ENCODE results near the gene KCNMA1.

KCNMA1 gene

DNA sequence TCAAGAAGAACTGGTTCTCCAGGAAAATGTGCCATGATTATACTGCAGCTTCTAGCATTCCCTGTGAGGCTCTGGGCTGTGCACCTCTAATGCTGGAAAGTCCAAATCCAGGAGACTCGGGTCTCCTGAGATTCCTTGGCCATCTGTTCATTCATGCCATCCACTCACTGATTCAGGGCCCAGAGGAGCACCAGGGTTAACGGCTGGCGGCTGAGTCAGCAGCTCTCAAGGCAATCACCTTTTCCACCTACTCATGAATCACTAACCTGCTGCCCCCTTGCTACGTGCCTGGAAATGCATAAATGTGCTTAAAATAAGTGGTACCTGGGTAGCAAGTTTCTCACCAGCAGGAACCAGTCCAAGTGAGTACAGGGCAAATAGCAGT is 132.7 kb downstream of the KCNMA1 start:
- DNase-seq, result no peak

DNA sequence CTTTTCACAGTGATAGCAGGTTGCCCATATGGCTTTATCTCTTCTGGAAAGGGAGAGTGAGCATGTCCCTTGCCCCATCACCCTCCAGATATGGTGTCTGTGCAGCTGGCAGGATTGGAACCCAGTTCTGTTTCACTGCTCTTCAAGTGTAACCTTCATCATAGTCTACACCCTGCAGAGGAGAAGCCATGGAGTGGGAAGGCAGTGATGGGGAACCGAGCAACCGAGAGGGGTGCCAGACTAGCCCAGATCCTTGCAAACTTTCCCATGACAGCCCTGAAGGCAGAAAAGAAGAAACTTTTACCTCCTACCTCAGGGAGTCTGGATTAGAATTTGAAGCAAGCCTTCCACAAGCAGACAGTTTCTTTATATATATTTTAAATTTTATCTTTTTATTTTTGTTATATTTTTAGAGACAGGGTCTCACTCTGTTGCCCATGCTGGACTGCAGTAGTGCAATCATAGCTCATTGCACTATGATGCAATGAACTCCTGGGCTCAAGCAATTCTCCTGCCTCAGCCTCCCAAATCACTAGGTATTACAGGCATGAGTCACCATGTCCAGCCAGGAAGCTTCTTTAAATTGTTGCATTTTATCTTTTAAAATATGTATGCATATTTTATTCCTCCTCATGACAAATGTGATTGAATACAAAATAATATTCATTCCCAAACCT is 133.3 kb downstream of the KCNMA1 start:
- no peak for DNase-seq

DNA sequence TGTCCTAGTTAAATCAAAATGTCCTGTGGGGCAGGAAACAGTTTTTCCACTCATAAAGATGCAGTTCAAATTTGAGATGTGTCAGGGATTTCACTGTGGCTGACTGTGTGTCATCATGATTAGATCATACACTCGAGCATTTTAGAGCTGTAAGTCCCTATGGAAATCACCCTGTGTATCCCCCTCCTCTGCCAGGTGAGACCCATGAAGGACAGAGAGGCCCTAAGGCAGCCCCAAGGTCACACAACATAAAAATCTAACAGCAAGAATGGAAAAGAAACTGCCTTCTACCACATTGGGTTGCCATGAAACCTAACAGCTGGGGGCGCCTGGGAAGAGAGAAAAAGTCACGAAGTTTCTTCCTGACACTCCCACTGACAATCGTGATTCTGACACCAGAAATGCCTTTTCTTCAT is 135.8 kb downstream of the KCNMA1 start:
- peak; percentile 40 for DNase-seq

DNA sequence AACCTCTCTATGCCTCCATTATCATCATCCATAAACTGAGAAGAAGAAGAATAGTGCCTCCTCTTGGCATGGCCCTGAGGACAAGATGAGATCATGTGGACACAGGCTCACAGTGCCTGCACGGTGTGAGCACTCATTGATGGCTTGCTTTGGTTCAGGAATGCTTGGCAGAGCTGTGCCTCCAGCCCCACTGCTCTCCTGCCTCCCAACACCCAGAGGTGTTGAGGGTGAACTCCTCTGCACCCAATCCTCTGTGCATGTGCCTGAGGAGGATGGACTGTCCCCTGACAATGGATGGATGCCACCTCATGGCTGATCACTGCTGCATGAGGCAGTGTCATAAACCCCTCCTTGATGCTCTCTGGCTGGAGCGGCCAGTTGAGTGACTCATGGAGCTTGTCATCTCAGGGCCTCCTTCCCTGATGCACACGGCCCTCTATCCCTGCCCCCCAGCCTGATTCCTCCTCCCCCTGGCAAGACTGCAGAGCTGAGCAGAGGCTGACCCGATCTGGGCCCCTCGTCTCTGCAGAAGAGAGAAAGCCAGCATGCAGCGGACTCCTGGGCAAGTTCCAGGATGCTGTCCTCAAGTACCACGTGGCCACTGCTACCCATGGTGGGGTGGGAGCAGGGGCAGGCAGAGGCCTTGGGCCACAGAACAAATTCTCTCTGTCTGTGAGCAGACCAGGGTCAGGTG is 136.3 kb downstream of the KCNMA1 start:
- DNase-seq, result peak; percentile 40

DNA sequence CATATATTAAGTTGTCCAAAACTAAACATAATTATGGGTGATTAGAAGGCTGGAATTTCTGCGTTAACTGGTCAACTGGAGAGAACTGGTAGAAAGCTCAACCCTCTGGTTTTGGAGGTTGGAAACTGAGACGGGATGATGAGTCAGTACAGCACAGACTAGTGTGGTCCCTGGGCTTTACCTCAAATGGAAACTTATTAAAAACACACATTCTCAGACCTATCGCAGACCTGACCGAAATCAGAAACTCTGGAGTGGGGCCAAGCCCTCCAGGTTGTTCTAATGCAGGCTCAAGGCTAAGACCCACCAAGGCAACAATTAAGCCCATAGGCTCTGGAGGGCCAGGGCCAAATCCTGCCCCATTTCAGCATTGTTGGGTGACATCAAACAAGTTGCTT is 136.9 kb downstream of the KCNMA1 start:
- no peak for DNase-seq

DNA sequence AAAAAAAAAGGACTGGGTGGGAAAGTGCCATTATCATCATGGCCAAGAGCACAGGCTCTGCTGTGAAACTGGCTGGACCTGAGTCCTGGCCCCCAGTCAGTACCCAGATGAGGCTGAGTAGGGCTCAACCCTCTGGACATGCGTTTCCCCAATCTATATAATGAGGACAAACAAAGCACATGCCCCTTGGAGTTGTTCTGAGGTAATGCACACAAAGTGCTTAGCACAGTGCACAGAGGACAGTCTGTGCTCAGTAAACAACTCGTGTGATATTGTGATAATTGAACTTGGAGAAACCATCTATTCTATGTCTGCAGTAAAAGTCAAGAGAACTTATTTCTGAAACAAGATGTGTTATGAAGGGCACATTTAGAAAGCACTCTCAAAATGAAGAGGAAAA is 138.8 kb downstream of the KCNMA1 start:
- no peak for DNase-seq

DNA sequence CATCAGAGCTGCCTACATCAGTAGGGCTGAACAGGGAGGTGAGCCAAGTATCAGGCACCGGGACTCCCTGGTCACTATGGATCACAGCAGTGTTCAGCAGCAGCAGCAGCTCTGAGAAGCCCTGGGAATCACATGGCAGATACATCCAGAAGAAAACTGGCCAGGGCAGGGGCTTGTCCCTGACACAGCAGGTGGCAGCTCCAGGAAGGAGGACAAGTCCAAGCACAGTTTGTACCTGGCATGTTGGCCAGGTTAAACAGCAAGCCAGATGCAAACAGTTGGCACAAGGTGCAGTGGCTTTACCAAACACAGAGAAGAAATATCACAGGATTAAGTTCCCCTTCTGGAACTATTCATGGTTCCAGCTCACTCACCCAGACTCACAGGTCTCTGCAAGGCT is 139.4 kb downstream of the KCNMA1 start:
- no peak for DNase-seq

DNA sequence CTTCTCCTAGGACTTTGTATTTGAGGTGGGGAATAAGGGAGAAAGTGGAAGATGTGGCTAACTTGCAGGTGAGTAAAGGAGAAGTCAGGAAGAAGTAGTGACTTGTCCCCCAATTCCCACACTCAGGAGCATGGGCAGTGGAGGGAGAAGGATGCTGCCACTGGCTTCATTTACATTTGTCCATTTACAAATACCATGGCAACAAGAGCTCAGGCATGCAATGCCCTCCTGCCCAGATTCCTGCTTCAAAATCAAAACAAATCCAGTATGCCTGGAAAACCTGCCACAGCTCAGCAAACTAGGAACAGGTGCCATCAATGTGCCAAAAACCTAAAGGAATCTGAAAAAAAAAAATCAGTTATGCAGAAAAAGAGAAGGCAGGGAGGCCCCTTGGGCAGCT is 139.9 kb downstream of the KCNMA1 start:
- DNase-seq, result no peak

DNA sequence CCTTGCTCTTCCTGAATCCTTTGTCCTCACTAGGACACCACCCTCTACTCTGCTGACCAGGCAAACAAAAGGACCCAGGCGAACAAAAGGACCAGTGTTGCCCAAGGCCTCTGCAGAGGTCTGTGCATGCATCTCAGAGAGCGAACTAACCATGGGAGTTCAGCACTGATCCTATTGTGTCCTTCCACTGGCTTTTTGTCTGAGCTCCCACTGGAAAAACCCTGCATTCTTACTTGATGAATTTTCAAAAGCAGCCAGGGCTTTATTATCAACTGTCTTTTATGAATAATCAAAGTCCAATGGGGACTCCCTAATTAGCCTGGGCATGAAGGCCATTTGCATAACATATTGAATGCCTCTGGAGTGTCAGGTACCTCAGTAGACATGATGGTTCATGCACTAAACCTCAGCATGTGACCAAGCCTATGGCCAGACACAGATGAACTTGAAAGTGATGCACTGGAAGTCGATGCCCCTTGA is 140.6 kb downstream of the KCNMA1 start:
- no peak for DNase-seq

DNA sequence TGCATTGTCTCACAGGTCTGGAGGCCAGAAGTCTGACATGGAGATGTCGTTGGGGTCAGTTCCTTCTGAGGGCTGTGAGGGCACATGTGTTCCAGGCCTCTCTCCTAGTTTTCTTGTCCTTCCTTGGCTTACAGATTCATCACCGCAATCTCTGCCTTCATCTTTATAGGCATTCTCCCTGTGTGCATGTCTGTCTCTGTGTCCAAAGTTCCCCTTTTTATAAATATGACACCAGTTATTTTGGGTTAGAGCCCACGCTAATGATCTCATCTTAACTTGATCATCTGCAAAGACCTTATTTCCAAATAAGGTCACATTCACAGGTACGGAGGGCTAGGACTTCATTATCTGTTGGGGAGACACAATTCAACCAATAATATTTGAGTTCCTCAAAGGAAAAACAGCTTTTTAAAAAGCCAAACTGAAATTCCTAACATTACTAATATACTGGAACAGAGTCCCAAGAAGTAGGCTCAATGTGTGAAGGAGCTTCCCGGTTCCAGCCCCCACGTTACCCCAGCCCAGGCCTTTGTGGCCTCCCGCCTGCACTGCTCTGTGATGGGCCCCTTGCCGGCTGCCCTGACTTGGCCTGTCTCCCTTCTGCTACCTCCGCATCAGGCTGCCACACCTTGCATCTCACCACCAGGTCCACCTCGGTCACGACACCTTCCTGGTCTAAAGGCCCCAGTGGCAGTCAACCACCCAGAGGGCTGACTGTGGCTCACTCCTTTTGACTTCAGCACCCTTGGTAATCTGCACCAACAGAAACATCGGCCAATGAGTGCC is 142.7 kb downstream of the KCNMA1 start:
- DNase-seq, result peak; percentile 59

DNA sequence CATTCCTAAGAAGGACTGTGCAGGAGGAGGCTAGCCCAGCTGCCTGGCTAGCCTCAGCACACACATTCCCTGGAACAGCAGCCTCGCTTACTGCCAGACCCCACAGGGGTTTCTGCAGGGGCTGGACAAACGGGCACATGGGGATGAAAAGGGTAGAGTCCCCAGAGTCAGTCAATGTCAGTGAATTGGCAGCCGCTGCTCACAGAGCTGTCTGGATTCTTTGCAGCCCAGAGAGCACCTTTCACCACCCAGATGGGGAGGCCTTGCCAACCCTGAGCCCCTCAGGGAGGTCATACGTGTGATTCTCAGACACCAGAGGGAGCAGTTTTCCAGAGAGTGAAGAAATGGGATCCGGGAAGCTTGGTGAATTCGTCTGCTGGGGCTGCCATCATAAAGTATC is 143.3 kb downstream of the KCNMA1 start:
- no peak for DNase-seq

DNA sequence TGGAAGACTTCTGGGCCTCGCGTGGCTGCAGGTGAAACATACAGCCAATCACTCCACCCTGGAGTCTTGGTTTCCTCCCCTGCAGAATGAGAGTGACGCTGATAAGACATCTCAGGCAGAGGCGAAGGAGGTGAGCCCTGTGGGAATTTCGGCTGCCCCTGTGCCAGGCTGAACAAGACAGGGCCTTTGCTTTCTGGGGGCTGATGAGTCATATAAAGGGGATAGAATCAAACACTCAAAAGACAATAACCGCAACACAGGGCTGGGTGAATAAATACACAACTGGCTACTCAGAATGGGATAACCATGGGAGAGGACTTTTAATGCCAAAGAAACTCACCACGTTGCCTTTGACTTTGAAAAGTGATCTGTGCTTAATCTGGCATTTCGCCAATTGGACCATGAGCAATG is 143.8 kb downstream of the KCNMA1 start:
- no peak for DNase-seq

DNA sequence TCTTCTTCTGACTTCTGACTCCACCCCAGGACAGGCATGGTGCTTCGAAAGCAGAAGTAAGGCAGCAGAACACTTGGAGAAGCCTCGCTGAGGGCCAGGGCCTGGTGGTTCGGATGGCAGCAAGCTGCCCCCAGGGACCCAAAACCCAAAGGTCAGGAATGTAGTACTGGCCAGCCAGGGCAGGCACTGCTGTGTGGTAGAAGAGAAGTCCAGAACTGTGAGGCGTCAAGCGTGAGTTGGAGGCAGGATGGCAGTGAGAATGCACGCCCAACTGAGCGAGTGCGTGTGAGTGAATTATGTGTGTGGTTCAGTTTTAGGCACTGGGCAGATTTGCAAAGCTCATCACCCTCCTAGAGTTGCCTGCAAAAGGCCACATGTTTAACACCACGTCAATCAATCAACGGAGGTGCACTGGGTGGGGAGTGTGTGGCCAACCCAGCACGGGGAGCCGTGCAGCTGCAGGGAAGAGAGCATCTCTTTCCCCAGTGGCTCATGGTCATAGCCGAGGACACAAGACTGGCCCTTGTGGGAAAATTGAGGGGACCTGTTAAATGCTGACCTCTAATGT is 144.3 kb downstream of the KCNMA1 start:
- DNase-seq, result no peak

DNA sequence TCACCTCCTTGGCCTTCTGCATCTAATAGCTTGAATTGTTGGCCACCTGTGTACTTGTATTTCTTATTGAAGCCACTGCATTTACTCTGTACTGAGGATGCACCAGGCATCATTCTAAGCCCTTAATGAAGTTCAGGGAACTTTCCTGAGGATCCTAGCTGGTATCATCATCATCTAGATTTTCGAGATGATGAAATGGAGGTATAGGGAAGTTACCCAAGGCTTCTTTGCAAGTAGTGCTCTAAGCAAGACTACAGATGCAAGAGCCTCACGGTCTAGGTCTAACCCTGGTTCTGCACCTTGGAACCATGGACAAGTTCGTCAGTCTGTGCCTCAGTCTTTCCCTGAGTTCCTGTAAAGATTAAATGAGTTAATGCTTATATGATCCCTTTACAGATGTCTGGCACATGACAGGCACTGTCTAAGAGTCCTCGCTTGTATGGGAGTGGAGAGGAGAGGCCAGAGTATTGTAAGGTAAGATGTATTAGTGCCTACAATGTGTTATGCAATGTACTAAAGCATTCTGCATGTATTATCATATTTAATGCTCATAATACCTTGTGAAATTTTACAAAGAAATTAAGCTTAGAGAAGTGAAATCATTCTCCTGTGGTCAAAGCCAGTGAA is 145.1 kb downstream of the KCNMA1 start:
- DNase-seq, result peak; percentile 34

DNA sequence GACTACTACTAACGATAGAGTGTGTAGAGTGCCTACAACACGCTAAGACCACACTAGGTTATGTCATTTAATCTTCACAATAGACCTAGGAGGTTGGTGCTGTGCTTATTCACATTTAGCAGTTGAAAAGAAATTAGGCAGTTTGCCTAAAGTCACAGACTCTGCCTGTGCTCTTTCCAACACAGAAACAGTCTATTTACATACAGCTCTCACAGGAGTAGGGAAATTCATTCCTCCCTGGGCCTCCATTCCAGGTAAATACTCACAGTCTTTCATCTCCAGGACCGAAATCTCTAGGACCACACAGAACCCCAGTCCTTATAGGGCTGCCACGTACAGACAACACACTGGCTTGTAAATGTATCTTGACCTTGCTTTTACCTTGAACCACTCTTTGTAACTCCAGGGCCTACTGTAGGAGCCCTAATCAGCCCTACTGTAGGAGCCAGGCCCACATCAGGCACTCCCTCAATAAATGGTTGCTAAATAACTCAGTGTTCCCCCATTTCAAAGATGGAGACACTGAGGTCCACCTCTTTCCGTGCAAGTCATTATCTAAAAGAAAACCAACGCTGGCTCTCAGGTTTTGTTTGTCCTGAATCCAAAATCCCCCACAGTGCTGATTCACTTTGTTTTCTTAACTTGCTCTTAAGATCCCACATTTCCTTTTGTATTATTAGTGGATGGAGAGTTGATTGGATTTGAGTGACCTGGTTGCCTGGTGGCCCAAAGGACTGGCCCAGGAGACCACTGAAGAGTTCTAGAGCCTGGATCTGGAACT is 146.9 kb downstream of the KCNMA1 start:
- no peak for DNase-seq

DNA sequence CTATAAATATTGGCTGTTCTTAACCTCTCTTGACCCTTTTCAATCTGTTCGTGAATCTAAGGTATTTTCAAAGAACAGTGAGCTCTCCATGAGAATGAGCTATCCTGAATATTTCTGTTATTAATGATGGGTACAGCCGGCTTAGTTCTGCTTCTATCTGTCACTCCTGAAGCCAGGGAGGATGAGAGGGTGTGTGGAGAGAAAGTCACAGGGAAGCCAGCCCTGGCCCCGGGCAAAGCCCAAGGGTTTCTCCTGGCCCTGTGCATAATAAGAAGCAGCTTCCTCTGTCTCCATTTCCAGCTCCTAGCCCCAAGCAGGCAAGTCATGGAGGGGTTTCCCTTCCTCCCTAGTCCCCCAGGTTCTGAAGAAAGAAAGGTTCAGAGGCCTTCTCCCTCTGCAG is 151.1 kb downstream of the KCNMA1 start:
- DNase-seq, result no peak

DNA sequence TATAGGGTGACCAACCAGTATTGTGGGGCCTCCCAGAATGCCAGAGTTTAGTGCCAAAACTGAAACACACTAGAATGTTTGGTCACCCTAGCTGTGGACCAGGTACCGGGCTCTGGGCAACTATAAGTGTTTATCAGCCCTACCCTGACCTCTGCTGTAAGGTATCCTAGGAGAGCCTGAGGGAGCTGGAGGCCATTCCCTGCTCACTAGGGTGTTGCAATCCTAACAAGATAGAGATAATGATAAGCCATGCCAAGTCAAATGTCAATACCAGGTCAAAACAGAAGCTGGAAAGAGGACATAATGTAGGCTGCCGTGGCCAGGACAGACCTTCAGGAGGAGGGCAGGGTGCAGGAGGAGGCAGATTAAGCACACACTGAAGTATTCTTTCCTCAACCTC is 151.8 kb downstream of the KCNMA1 start:
- no peak for DNase-seq

DNA sequence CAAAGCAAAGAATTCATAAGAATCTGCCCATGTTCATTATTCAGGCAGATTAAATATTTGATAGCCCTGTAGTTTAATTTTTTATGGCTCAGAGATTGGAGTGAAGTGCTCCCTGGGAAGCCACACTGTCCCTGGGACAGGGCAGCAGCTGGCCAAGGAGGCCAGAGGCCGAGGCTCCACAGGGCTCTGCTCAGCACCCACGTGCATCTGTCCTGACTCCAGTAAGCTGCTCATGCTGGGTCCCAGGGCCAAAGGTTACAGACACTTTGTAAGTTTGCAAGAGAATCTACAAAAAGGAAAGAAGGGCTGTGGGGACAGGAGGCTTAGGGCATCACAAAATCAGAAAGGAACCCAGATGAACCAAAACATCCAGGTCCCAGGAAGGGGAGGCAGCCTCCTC is 155.5 kb downstream of the KCNMA1 start:
- DNase-seq, result no peak

DNA sequence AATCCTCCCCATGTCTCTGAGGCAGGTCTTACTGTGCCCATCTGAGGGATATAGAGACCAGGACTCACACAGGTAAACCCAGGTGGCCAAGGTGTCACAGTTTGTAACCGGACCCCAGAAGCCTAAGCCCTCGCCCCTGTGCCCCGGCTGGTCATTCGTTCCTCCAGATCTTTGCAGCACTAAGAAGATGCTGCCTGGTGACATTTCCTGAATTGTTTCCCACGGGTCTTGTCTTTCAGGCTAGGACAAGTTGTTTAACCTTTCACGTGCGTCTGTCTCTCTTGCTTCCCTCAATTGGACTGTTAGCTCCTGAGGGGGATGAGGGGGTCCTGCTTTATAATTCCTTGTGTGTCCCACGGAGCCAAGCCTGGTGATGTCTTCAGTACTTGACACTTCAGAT is 158.0 kb downstream of the KCNMA1 start:
- no peak for DNase-seq

DNA sequence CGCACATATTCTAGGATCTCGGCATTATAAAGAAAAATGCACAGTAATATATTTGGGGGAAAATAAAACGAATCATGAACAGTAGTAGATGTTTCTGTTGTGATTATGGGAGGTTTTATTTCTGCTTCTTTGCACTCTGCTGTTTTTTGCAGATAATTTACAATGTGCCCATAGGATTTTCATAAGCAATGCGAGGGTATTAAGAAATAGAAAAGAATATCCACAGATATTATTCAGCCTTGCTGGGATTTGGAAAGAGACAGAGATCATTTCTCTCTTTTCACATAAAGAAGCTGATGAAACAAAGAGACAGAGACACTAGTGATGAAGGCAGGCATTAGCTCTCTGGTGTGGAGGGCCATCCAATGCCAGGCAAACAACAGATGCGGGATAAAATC is 158.6 kb downstream of the KCNMA1 start:
- no peak for DNase-seq

DNA sequence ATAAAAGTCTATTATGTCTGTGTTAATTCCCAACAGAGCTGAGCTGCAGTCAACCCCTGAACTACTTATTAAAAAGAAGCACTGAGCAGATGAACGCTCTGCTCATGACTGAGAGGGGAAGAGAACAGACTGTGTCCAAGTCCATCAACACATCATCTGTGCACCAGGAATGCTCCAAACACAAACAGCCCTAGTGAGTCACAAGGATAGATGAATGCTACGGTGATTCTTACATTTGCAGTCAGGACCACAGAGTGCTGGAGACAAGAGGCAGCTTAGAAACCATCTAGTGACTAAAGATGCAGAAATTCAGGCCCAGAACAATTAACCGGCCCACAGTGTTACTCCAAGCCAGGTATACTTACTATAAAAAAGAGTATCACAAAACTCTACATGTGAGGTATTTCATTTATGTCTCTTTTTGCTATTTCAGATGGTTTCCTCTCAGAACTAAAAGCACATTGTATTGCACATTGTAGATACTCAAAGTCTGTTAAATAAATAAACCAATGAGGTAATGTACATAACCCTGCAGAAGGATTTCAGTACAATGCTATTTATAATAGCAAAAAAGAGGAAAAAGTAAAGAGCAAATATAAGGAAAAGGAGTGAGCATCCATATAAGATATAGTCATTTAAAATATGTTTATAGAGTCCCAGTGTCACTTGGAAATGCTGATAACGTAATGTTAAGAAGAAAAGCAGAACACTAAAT is 159.2 kb downstream of the KCNMA1 start:
- no peak for DNase-seq

DNA sequence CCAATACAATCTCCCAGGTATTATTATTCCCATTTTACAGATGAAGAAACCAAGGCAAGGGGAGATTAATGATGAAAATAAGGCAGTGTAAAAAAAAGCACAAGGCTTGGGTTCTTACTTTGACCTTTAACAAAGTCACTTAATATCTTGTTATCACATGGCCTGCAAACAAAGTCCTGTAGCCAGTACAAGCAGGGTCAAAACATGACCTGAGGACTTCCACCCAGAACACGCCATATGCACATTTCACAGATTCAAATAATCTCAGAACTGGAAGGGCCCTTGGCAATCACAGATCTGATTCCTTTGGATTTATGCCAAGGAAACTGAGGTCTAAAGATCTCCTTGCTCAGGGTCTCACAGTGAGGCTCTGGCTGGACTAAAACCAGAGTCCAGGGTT is 162.1 kb downstream of the KCNMA1 start:
- DNase-seq, result no peak

Data from inflammatory macrophage treated with lipopolysaccharide for 4 hours (primary cell).